Measurements from ENCODE around the gene HPGDS.
"Not testable (repeated sequence)": the region's sequence is repeated elsewhere in the genome, so short reads cannot be mapped to it uniquely, and the experiment has no call there.

Gene HPGDS

GRCh38 chr4:94329933-94330332 is 12.7 kb downstream of the HPGDS start:
- Histone ChIP-seq H3K27ac (ENCODE audit: low read depth, low read length) (no peak overlapping the region), H3K79me2 (ENCODE audit: control insufficient read depth, insufficient read depth, low read length, unreplicated experiment) (no peaks in the 10 kb centered on the region), H3K36me3 (ENCODE audit: insufficient read depth, low read length) (no peaks in the 10 kb centered on the region), H3K4me3 (ENCODE audit: low read depth, low read length) (no peak overlapping the region), H3K27me3 (ENCODE audit: insufficient read depth, low read length) (no peaks in the 10 kb centered on the region), H2AFZ (ENCODE audit: low read length, unreplicated experiment) (no peak overlapping the region), H3K4me1 (ENCODE audit: control insufficient read depth, insufficient read depth, low read length, unreplicated experiment) (no peaks in the 10 kb centered on the region)

DNA sequence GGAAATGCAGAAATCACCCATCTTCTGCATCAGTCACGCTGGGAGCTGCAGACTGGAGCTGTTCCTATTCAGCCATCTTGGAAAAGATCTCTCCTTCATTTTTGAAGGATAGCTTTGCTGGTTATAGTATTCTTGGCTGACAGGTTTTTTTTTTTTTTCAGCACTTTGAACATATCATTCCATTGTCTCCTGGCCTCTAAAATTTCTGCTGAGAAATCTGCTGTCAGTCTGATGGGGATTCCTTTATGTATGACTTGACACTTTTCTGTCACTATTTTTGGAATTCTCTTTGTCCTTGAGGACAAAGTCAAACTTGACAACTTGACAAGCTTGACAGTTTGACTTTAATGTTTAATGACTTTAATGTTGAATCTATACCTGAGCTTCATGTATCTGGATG is 16.8 kb downstream of the HPGDS start:
- H3K4me1 ChIP-seq (ENCODE audit: control insufficient read depth, insufficient read depth, low read length, unreplicated experiment) = no peaks in the 10 kb centered on the region
- H3K27ac ChIP-seq (ENCODE audit: low read depth, low read length) = no peak overlapping the region
- H3K4me3 ChIP-seq (ENCODE audit: low read depth, low read length) = no peak overlapping the region
- H3K27me3 ChIP-seq (ENCODE audit: insufficient read depth, low read length) = no peaks in the 10 kb centered on the region
- no peak overlapping the region for H2AFZ ChIP-seq (ENCODE audit: low read length, unreplicated experiment)
- H3K79me2 ChIP-seq (ENCODE audit: control insufficient read depth, insufficient read depth, low read length, unreplicated experiment) = no peaks in the 10 kb centered on the region
- no peaks in the 10 kb centered on the region for H3K36me3 ChIP-seq (ENCODE audit: insufficient read depth, low read length)

DNA sequence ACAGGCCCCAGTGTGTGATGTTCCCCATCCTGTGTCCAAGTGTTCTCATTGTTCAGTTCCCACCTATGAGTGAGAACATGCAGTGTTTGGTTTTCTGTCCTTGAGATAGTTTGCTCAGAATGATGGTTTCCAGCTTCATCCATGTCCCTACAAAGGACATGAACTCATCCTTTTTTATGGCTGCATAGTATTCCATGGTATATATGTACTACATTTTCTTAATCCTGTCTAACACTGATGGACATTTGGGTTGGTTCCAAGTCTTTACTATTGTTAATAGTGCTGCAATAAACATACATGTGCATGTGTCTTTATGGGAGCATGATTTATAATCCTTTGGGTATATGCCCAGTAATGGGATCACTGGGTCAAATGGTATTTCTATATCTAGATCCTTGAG is 22.7 kb downstream of the HPGDS start:
- H3K4me3 ChIP-seq (ENCODE audit: low read depth, low read length); H3K27ac ChIP-seq (ENCODE audit: low read depth, low read length); H3K27me3 ChIP-seq (ENCODE audit: insufficient read depth, low read length); H3K36me3 ChIP-seq (ENCODE audit: insufficient read depth, low read length); H3K4me1 ChIP-seq (ENCODE audit: control insufficient read depth, insufficient read depth, low read length, unreplicated experiment); H2AFZ ChIP-seq (ENCODE audit: low read length, unreplicated experiment); H3K79me2 ChIP-seq (ENCODE audit: control insufficient read depth, insufficient read depth, low read length, unreplicated experiment): not testable (repeated sequence)

DNA sequence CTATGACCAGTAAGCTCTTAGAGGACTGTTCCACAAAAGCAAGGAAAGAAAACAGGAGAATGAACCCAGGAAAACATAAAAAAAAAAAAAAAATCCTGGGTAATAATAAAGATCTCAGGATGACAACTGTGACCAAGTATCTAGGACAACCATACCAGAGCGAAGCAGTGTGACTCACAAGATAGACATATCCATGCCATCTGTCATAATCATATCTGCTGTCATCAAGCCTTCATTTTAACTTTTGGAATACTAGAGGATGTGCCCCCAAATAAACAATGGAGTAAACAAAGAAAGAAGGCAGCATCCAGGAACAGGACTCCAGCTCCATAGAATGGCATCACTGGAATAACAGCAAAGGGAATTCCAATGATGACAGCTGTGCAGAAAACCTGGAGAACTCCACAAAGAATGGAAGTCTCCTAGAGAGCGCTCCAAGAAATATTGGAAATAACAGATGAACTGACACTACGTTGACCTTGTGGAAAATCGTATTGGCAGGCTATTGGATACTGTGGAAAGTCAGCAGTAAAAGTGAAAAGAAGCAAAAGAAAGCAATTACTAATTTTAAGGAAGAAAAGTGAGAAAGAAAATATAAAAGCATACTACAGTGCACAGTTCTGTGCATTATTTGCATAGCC is 35.3 kb downstream of the HPGDS start:
- Histone ChIP-seq H3K4me3 (ENCODE audit: low read depth, low read length) (no peak overlapping the region), H2AFZ (ENCODE audit: low read length, unreplicated experiment) (no peak overlapping the region), H3K27me3 (ENCODE audit: insufficient read depth, low read length) (no peaks in the 10 kb centered on the region)

GRCh38 chr4:94306713-94307112 is 35.9 kb downstream of the HPGDS start:
- no peak overlapping the region for H2AFZ ChIP-seq (ENCODE audit: low read length, unreplicated experiment)
- peak overlapping the region; percentile 52; the same call in 1 of the 2 replicates for H3K27ac ChIP-seq (ENCODE audit: low read depth, low read length)
- no peaks in the 10 kb centered on the region for H3K36me3 ChIP-seq (ENCODE audit: insufficient read depth, low read length)
- H3K27me3 ChIP-seq (ENCODE audit: insufficient read depth, low read length) = no peaks in the 10 kb centered on the region
- H3K79me2 ChIP-seq (ENCODE audit: control insufficient read depth, insufficient read depth, low read length, unreplicated experiment) = no peaks in the 10 kb centered on the region
- no peak overlapping the region for H3K4me3 ChIP-seq (ENCODE audit: low read depth, low read length)
- H3K4me1 ChIP-seq (ENCODE audit: control insufficient read depth, insufficient read depth, low read length, unreplicated experiment) = peaks cover 19% of the 10 kb centered on the region

More for the DNA sequence above, 35.3 kb downstream of the HPGDS start:
- Histone ChIP-seq H3K79me2 (ENCODE audit: control insufficient read depth, insufficient read depth, low read length, unreplicated experiment) (no peaks in the 10 kb centered on the region), H3K4me1 (ENCODE audit: control insufficient read depth, insufficient read depth, low read length, unreplicated experiment) (peaks cover 15% of the 10 kb centered on the region), H3K27ac (ENCODE audit: low read depth, low read length) (peak overlapping the region; percentile 52; the same call in 1 of the 2 replicates), H3K36me3 (ENCODE audit: insufficient read depth, low read length) (no peaks in the 10 kb centered on the region)

GRCh38 chr4:94305466-94306225 is 37.0 kb downstream of the HPGDS start:
- Histone ChIP-seq H3K36me3 (ENCODE audit: insufficient read depth, low read length) (no peaks in the 10 kb centered on the region), H3K27me3 (ENCODE audit: insufficient read depth, low read length) (no peaks in the 10 kb centered on the region), H3K4me1 (ENCODE audit: control insufficient read depth, insufficient read depth, low read length, unreplicated experiment) (peaks cover 19% of the 10 kb centered on the region), H3K4me3 (ENCODE audit: low read depth, low read length) (no peak overlapping the region), H3K79me2 (ENCODE audit: control insufficient read depth, insufficient read depth, low read length, unreplicated experiment) (no peaks in the 10 kb centered on the region), H3K27ac (ENCODE audit: low read depth, low read length) (no peak overlapping the region), H2AFZ (ENCODE audit: low read length, unreplicated experiment) (no peak overlapping the region)

DNA sequence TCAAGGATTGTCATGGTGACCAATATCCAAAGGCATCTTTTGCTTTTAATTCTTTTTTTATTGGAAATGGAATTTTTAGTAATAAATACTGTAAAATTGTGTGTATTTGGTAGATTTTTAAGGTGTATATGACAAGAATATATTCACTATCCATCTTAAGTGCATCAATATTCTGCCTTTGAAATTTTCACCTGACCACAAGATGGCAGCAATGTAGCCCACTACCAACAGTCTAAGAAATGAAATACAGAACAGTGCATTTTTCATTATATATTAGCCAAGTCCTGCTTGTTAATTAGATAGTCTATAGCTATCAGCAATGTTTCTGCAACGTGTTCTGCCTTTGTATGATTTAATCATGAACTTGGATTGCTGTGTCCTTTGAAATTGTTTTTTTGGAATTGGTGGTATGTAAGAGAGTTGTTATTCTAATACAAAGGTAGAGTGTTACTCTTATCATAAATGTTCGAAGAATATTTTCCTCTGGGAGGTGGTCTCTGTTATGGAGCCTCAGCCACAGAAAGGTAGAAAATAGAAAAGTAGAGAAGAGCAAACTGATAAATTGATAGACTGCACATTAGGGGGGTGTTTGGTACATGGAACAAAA is 38.2 kb downstream of the HPGDS start:
- H3K4me3 ChIP-seq (ENCODE audit: low read depth, low read length) = no peak overlapping the region
- H2AFZ ChIP-seq (ENCODE audit: low read length, unreplicated experiment) = no peak overlapping the region
- peaks cover 19% of the 10 kb centered on the region for H3K4me1 ChIP-seq (ENCODE audit: control insufficient read depth, insufficient read depth, low read length, unreplicated experiment)
- H3K27ac ChIP-seq (ENCODE audit: low read depth, low read length) = no peak overlapping the region
- no peaks in the 10 kb centered on the region for H3K36me3 ChIP-seq (ENCODE audit: insufficient read depth, low read length)
- no peaks in the 10 kb centered on the region for H3K79me2 ChIP-seq (ENCODE audit: control insufficient read depth, insufficient read depth, low read length, unreplicated experiment)
- no peaks in the 10 kb centered on the region for H3K27me3 ChIP-seq (ENCODE audit: insufficient read depth, low read length)

GRCh38 chr4:94302191-94302590 is 40.4 kb downstream of the HPGDS start:
- no peaks in the 10 kb centered on the region for H3K79me2 ChIP-seq (ENCODE audit: control insufficient read depth, insufficient read depth, low read length, unreplicated experiment)
- no peak overlapping the region for H3K4me3 ChIP-seq (ENCODE audit: low read depth, low read length)
- H3K27me3 ChIP-seq (ENCODE audit: insufficient read depth, low read length) = no peaks in the 10 kb centered on the region
- peaks cover 14% of the 10 kb centered on the region for H3K4me1 ChIP-seq (ENCODE audit: control insufficient read depth, insufficient read depth, low read length, unreplicated experiment)
- H3K36me3 ChIP-seq (ENCODE audit: insufficient read depth, low read length) = no peaks in the 10 kb centered on the region
- peak overlapping the region; percentile 2 for H2AFZ ChIP-seq (ENCODE audit: low read length, unreplicated experiment)
- H3K27ac ChIP-seq (ENCODE audit: low read depth, low read length) = no peak overlapping the region

DNA sequence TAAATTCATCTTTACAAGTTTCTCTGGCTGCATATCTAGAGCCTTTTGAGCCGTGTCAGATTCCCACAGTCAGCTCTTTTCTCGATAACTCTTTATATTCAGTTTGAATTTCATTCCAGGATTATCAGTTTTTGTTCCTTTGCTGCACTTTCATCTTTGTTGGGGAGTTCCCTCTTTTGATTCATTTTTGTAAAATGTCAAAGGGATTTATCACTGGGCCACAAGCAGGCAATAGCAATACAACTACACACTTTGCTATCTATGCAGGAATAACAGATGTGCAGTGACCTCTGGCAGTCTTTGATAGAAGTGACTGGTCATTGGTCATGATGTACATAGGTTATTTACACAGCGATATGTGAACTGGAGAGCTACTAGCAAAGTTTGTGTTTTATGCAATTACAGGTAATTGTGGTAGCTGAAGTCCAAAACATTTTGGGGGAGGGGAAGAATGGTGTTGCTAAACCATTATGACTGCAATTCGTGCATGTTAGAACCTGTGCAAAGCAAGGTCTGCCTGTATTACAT is 43.8 kb downstream of the HPGDS start:
- Histone ChIP-seq H2AFZ (ENCODE audit: low read length, unreplicated experiment) (no peak overlapping the region), H3K27ac (ENCODE audit: low read depth, low read length) (no peak overlapping the region), H3K79me2 (ENCODE audit: control insufficient read depth, insufficient read depth, low read length, unreplicated experiment) (no peaks in the 10 kb centered on the region), H3K27me3 (ENCODE audit: insufficient read depth, low read length) (no peaks in the 10 kb centered on the region), H3K4me3 (ENCODE audit: low read depth, low read length) (no peak overlapping the region), H3K36me3 (ENCODE audit: insufficient read depth, low read length) (no peaks in the 10 kb centered on the region), H3K4me1 (ENCODE audit: control insufficient read depth, insufficient read depth, low read length, unreplicated experiment) (peaks cover 6% of the 10 kb centered on the region)

DNA sequence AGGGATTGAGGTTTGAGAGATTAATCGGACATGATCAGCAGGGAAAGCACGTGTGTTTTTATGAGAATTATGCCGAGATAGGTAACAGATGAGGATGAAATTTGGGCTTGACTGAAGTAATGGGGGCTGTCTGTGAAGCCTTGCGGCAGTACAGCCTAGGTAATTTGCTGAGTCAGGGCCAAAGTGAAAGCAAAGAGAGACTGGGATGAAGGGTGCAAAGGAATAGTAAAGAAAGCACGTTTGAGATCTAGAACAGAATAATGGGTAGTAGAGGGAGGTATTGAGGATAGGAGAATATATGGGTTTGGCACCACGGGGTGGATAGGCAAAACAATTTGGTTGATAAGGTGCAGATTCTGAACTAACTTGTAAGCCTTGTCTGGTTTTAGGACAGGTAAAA is 47.2 kb downstream of the HPGDS start:
- not testable (repeated sequence) for H3K4me3 ChIP-seq (ENCODE audit: low read depth, low read length); H3K4me1 ChIP-seq (ENCODE audit: control insufficient read depth, insufficient read depth, low read length, unreplicated experiment); H2AFZ ChIP-seq (ENCODE audit: low read length, unreplicated experiment); H3K27me3 ChIP-seq (ENCODE audit: insufficient read depth, low read length); H3K27ac ChIP-seq (ENCODE audit: low read depth, low read length); H3K36me3 ChIP-seq (ENCODE audit: insufficient read depth, low read length); H3K79me2 ChIP-seq (ENCODE audit: control insufficient read depth, insufficient read depth, low read length, unreplicated experiment)
